Neural cell (in vitro differentiated cells): ENCODE data around the gene PRXL2A.

ENCODE experiments used
- EP300 ChIP-seq: fragments of 450-650 bp; conservative IDR thresholded peaks from 2 replicates; pipeline ENCODE4 v1.6.1; 2014; ENCODE audit warnings: antibody characterized with exemption, mild to moderate bottlenecking, moderate library complexity; ENCODE audit not compliant: poor library complexity, severe bottlenecking
- TAF1 ChIP-seq: IDR thresholded peaks from 2 replicates; pipeline ENCODE4 v1.6.1; 2012; ENCODE audit warnings: low read depth
- TF ChIP-seq, protein P1 (sequence below): fragments of 450-650 bp; IDR thresholded peaks from 2 replicates; pipeline ENCODE4 v1.5.1; 2014; ENCODE audit warnings: antibody characterized with exemption, mild to moderate bottlenecking, moderate library complexity; ENCODE audit not compliant: poor library complexity, severe bottlenecking

DNA sequence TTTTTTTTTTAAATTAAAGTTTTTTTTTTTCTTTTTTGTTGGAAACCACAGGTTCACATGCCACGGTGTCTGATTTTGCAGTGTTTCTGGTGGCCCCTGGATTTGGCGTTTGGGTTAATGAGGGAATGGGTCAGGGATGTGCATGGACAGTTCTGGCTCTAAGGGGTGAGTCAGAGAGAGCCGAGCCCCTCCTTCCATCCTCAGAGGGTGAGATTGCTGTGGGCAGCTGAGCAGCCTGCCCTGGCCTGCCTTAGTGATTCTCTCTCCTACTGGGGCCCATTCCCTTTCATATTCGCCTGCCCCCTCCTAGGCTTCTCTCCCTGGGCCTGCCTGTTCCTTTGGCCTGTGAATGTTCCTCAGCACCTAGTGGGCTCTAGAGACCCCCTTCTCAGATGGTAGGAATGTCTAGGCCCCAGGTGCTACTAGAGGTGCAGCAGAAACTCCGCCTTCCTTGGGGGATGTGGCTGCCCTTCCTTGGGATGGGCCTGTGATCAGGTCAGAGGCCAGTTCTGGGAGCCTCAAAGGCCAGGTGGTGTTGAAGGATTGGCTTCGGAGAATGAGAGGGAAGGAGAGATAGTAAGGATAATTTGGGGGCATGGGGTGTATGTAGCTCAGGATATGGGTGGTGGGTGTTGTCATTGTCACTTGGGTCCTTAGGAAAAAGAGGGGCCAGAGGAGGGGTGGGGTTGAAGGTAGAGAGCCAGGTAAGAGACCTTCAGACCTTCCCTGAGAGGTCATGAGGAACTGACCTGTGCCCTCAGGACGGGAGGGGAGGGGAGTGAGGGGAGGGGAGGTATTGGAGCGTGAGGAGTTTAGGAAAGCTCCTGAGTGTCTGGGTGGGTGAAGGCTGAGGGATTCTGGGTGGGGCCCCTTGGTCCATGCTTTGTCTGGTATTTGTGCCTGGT is 65.6 kb downstream of the PRXL2A start:
- TF ChIP-seq, protein P1, sequence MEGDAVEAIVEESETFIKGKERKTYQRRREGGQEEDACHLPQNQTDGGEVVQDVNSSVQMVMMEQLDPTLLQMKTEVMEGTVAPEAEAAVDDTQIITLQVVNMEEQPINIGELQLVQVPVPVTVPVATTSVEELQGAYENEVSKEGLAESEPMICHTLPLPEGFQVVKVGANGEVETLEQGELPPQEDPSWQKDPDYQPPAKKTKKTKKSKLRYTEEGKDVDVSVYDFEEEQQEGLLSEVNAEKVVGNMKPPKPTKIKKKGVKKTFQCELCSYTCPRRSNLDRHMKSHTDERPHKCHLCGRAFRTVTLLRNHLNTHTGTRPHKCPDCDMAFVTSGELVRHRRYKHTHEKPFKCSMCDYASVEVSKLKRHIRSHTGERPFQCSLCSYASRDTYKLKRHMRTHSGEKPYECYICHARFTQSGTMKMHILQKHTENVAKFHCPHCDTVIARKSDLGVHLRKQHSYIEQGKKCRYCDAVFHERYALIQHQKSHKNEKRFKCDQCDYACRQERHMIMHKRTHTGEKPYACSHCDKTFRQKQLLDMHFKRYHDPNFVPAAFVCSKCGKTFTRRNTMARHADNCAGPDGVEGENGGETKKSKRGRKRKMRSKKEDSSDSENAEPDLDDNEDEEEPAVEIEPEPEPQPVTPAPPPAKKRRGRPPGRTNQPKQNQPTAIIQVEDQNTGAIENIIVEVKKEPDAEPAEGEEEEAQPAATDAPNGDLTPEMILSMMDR = no peak
- TF ChIP-seq TAF1 (no peak), EP300 (no peak)
